Endothelial cell of umbilical vein (primary cell): Measurements from ENCODE around the gene ATP6V1D. TPM values are rescaled to one million over a fixed set of nuclear protein-coding genes. Genes with fewer than 3 reads are reported as not detected.

Experiments used
- BruUV-seq: library from RNA; stranded (reverse); fragments of 400-500 nt; replicated peaks from 2 replicates; lab custom pipeline; 2021; lab: Mats Ljungman, UMichigan
- CTCF ChIA-PET: fragments of 300-600, 350-600 bp; sonication (Branson Sonifier 250); formaldehyde crosslinking; loops from one replicate; lab custom pipeline; 2021; ENCODE audit warnings: antibody characterized with exemption, inconsistent platforms; lab: Charles Lee
- POLR2A ChIA-PET: fragments of 300-600, 350-600 bp; sonication (Branson Sonifier 250); formaldehyde crosslinking; loops from one replicate; lab custom pipeline; 2021; ENCODE audit warnings: antibody characterized with exemption, inconsistent platforms; lab: Charles Lee
- DNase-seq: peaks from one replicate; pipeline ENCODE4 v3.0.0-alpha.2; 2011; ENCODE audit warnings: low read depth, low spot score
- FAIRE-seq: peaks from 2 replicates; lab custom pipeline; 2011; peaks lifted over from hg19 to GRCh38; lab: Jason Lieb, UNC
- H2AFZ ChIP-seq: 2 replicates; pipeline ENCODE4 v1.6.0; 2012; ENCODE audit warnings: low read depth, low read length, control low read depth, inconsistent platforms
- H3K27ac ChIP-seq: 2 replicates; pipeline ENCODE4 v1.5.1; 2011; ENCODE audit warnings: low read depth, mild to moderate bottlenecking, control low read depth, low read length, moderate library complexity; ENCODE audit not compliant: insufficient read depth
- H3K27me3 ChIP-seq, 2 experiments: 2 replicates each; pipeline versions ENCODE4 v1.6.0 to v1.6.1; 2011; ENCODE audit warnings: low read length in 2 of 2, mixed read lengths in 1 of 2; ENCODE audit not compliant: control insufficient read depth in 2 of 2, insufficient read depth in 2 of 2
- H3K36me3 ChIP-seq, 2 experiments: 2 replicates in 1 of 2; 3 replicates in 1 of 2; pipeline ENCODE4 v1.5.1; 2011; ENCODE audit warnings: low read length in 2 of 2, mild to moderate bottlenecking in 1 of 2, moderate library complexity in 1 of 2; ENCODE audit not compliant: control insufficient read depth in 2 of 2, insufficient read depth in 2 of 2; ENCODE audit errors: extremely low read depth in 1 of 2
- H3K4me1 ChIP-seq: 3 replicates; pipeline ENCODE4 v1.5.1; 2011; ENCODE audit warnings: mild to moderate bottlenecking, low read length; ENCODE audit not compliant: control insufficient read depth, insufficient read depth; ENCODE audit errors: extremely low read depth
- H3K4me2 ChIP-seq: 2 replicates; pipeline ENCODE4 v1.6.1; 2011; ENCODE audit warnings: low read length, control low read depth, mixed read lengths; ENCODE audit not compliant: insufficient read depth
- H3K4me3 ChIP-seq, 3 experiments: fragments of 200-600 bp in 1 of 3; sonication (generic), shearing (Covaris generic) in 1 of 3; replicated peaks in 1 of 3; 2 replicates each; pipeline ENCODE4 v1.5.1; 2011 to 2016; ENCODE audit warnings: control low read depth in 3 of 3, low read length in 3 of 3, mild to moderate bottlenecking in 2 of 3, inconsistent platforms in 1 of 3, low read depth in 1 of 3, moderate library complexity in 1 of 3; ENCODE audit not compliant: insufficient read depth in 1 of 3
- H3K79me2 ChIP-seq: 2 replicates; pipeline ENCODE4 v1.6.0; 2012; ENCODE audit warnings: low read length, inconsistent platforms; ENCODE audit not compliant: control insufficient read depth, insufficient read depth
- H3K9ac ChIP-seq: replicated peaks from 2 replicates; pipeline ENCODE3; 2011; ENCODE audit warnings: low read length, control low read depth; ENCODE audit not compliant: insufficient read depth; ENCODE audit errors: extremely low read depth
- H3K9me1 ChIP-seq: replicated peaks from 3 replicates; pipeline ENCODE4 v1.6.0; 2011; ENCODE audit warnings: mild to moderate bottlenecking, low read length; ENCODE audit not compliant: control insufficient read depth, insufficient read depth; ENCODE audit errors: extremely low read depth
- H3K9me3 ChIP-seq: replicated peaks from 2 replicates; pipeline ENCODE4 v1.5.1; 2012; ENCODE audit warnings: low read length, inconsistent platforms; ENCODE audit not compliant: control insufficient read depth, insufficient read depth
- H4K20me1 ChIP-seq: replicated peaks from 2 replicates; pipeline ENCODE3; 2011; ENCODE audit warnings: mild to moderate bottlenecking, low read length; ENCODE audit not compliant: control insufficient read depth, insufficient read depth; ENCODE audit errors: extremely low read depth
- EZH2 ChIP-seq: IDR thresholded peaks from 2 replicates; pipeline ENCODE4 v1.6.1; 2012; ENCODE audit warnings: borderline replicate concordance, low read depth, mild to moderate bottlenecking, moderate library complexity, low read length, inconsistent platforms; ENCODE audit not compliant: severe bottlenecking
- FOS ChIP-seq: IDR thresholded peaks from 2 replicates; pipeline ENCODE4 v1.6.1; 2011; ENCODE audit warnings: mild to moderate bottlenecking, low read length, moderate library complexity, borderline replicate concordance; ENCODE audit not compliant: insufficient read depth
- GATA2 ChIP-seq: IDR thresholded peaks from 2 replicates; pipeline ENCODE4 v1.7.0; 2011; ENCODE audit warnings: low read depth, mild to moderate bottlenecking, moderate library complexity, mixed read lengths, low read length; ENCODE audit not compliant: insufficient read length, insufficient read depth
- JUN ChIP-seq: IDR thresholded peaks from 2 replicates; pipeline ENCODE4 v1.6.1; 2011; ENCODE audit warnings: borderline replicate concordance, low read depth; ENCODE audit not compliant: insufficient read length, insufficient read depth
- MYC ChIP-seq: IDR thresholded peaks from one replicate; pipeline ENCODE4 v1.6.1; 2011; ENCODE audit warnings: mild to moderate bottlenecking, low read depth, low read length
- POLR2A ChIP-seq: IDR thresholded peaks from 2 replicates; pipeline ENCODE4 v1.6.1; 2012; ENCODE audit warnings: low read depth, mild to moderate bottlenecking, control low read depth, low read length
- POLR2AphosphoS5 ChIP-seq: IDR thresholded peaks from 2 replicates; pipeline ENCODE4 v1.6.1; 2012; ENCODE audit warnings: low read depth, mild to moderate bottlenecking, control low read depth, low read length, moderate library complexity; ENCODE audit not compliant: insufficient read depth
- dilution Hi-C: fragments of 300-500 bp; cut with MboI; formaldehyde crosslinking; loops from one replicate; pipeline ENCODE4 v1.15.0; 2019; ENCODE audit warnings: low sequenced_read_pairs; ENCODE audit not compliant: extremely low pct_ligation_motif_present
- intact Hi-C: fragments of 100-400 bp; cut with micrococcal nuclease; formaldehyde crosslinking; loops from one replicate; pipeline ENCODE4 v1.10.0; 2022
- polyA plus RNA-seq, 4 experiments: library from polyadenylated mRNA; depleted of rRNA in 3 of 4; stranded (reverse) in 3 of 4; unstranded in 1 of 4; fragments of >200 nt; gene quantifications; 2 replicates each; pipeline versions ENCODE4 v1.2.1 to v1.2.3, GENCODE V29; 2011 to 2012; ENCODE audit warnings: missing spikeins in 1 of 4
- total RNA-seq: library from RNA; stranded (reverse); gene quantifications from 2 replicates; pipeline ENCODE4 v1.2.3, GENCODE V29; 2021
- TF ChIP-seq, protein P1 (sequence below): IDR thresholded peaks from 2 replicates; pipeline ENCODE4 v1.6.1; 2011; ENCODE audit not compliant: insufficient read depth, insufficient read length
- TF ChIP-seq, protein P2 (sequence below), 2 donors: IDR thresholded peaks; 1 replicate in 1 of 2; 2 replicates in 1 of 2; pipeline ENCODE4 v1.5.1; 2011; ENCODE audit warnings: low read length in 2 of 2, mild to moderate bottlenecking in 2 of 2, moderate library complexity in 2 of 2, control low read depth in 1 of 2, inconsistent platforms in 1 of 2, low read depth in 1 of 2; ENCODE audit not compliant: insufficient read depth in 1 of 2; ENCODE audit errors: extremely low read depth in 1 of 2

The ATP6V1D gene
- total and polyA plus RNA-seq, 2 donors (not counting 3 experiments of a cell fraction or from before 2014, with no cell fraction given): 28.6 to 63.1 TPM

DNA sequence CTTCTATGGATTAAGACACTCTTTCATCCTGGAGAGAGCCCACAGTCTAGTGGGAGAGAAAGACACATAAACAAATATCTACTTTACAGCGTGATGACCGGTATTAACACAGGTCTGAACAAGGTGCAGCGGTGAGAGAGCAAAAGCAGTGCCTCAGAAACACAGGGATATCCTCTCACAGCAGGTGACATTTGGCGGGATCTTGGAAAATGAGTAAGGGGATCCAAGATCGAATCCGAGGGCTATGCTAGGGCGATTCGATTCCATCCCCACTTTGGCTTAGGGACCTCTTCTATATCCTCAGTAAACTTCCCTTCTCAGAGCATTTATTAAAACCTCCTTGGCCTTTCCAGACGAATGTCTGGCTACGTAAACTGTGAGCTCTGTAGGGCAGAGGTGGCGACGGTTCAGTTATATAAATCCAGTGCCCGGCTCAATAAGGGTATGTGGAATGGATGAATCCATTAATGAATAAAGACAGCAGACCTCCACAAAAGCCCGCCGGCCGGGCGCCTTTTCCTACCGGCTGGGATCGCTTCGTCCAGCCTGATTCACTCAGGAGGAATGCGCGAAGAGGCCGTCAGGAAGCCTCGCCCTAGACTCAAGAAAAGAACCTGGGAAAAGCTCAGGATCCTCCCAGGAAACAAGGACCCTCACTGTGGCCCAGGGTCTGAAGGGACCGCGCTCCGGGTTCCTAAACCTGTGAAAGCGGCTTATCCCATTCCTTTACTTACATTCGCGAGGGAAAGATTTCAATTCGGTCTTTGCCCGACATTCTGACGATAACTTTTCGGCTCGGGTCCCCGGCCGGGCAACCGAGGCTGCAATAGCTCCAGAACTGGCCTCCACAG is 455 bp downstream of the ATP6V1D start:
- TF ChIP-seq POLR2AphosphoS5 (no peak), POLR2A (peak; percentile 86)
- peaks cover 92% of the 10 kb centered on the region for H3K79me2 ChIP-seq
- H3K9ac ChIP-seq: peak overlapping the region; percentile 99
- H3K4me1 ChIP-seq: peaks cover 35% of the 10 kb centered on the region
- H3K4me3 ChIP-seq: peak overlapping the region; percentile 75 to 83 (median 83)
- H3K36me3 ChIP-seq: peaks cover 0 to 2% of the 10 kb centered on the region in 2 experiments
- ChIA-PET POLR2A (interaction anchor here (0.9 kb wide), 1 partner anchor 336 kb away, joined by 4 read pairs; the partner anchor contains the start of gene RDH11), CTCF (interaction anchor here (0.7 to 2.1 kb wide), 34 partner anchors 8 to 851 kb away, joined by 3 to 19 read pairs (median 4); partner anchors contain the start of genes GPHN, RDH11 and ZFYVE26)
- FAIRE-seq: no peak
- H2AFZ ChIP-seq: peak overlapping the region; percentile 3
- no peaks in the 10 kb centered on the region for H4K20me1 ChIP-seq
- peak overlapping the region; percentile 96 for H3K27ac ChIP-seq
- BruUV-seq: TSS peak; percentile 56
- no peaks in the 10 kb centered on the region for H3K9me1 ChIP-seq
- no peaks in the 10 kb centered on the region for H3K9me3 ChIP-seq
- peak overlapping the region; percentile 88 for H3K4me2 ChIP-seq
- DNase-seq: no peak
- H3K27me3 ChIP-seq: no peaks in the 10 kb centered on the region
- intact Hi-C loops (loop anchor here (1.0 to 10.0 kb wide), 4 partner anchors 193 to 852 kb away; partner anchors contain the start of genes GPHN and RDH11), dilution Hi-C loops (no loop called here)

DNA sequence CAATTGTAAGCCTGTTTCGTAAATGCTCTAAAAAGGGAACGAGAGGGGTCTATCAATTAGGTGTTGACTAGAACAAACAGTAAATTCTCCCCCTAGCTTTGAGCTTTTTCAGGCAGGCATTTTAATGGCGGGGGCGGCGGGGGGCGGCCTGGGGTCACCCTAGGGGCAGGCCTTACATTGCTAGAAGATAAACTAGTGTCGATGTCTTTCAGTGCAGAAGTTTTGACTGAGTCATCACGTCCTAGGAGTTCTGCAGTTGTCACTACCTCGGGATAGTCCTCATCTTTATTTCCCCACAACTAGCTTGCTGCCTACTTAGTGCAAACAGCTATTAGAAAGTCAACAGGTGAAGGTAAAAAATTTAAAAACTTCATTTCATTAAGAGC is 1.6 kb downstream of the ATP6V1D start:
- Histone ChIP-seq H3K27ac (peak overlapping the region; percentile 96), H3K79me2 (peaks cover 91% of the 10 kb centered on the region), H3K9me1 (no peaks in the 10 kb centered on the region), H4K20me1 (no peaks in the 10 kb centered on the region), H3K27me3 (no peaks in the 10 kb centered on the region), H3K4me2 (peak overlapping the region; percentile 88), H3K9ac (peak overlapping the region; percentile 99), H3K9me3 (no peaks in the 10 kb centered on the region), H3K4me1 (peaks cover 34% of the 10 kb centered on the region), H3K36me3 (peaks cover 0 to 2% of the 10 kb centered on the region in 2 experiments), H3K4me3 (peak overlapping the region in 1 of 3 experiments; percentile 83), H2AFZ (no peak overlapping the region)
- BruUV-seq: no TSS peak
- TF ChIP-seq GATA2: no peak
- TF ChIP-seq, protein P1, sequence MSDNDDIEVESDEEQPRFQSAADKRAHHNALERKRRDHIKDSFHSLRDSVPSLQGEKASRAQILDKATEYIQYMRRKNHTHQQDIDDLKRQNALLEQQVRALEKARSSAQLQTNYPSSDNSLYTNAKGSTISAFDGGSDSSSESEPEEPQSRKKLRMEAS: no peak
- no peak for TF ChIP-seq POLR2A
- TF ChIP-seq POLR2AphosphoS5: no peak
- no peak for TF ChIP-seq JUN
- no peak for TF ChIP-seq FOS
- no peak for TF ChIP-seq MYC
- no peak for TF ChIP-seq EZH2
- TF ChIP-seq, protein P2, sequence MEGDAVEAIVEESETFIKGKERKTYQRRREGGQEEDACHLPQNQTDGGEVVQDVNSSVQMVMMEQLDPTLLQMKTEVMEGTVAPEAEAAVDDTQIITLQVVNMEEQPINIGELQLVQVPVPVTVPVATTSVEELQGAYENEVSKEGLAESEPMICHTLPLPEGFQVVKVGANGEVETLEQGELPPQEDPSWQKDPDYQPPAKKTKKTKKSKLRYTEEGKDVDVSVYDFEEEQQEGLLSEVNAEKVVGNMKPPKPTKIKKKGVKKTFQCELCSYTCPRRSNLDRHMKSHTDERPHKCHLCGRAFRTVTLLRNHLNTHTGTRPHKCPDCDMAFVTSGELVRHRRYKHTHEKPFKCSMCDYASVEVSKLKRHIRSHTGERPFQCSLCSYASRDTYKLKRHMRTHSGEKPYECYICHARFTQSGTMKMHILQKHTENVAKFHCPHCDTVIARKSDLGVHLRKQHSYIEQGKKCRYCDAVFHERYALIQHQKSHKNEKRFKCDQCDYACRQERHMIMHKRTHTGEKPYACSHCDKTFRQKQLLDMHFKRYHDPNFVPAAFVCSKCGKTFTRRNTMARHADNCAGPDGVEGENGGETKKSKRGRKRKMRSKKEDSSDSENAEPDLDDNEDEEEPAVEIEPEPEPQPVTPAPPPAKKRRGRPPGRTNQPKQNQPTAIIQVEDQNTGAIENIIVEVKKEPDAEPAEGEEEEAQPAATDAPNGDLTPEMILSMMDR (IDR thresholded peaks at IDR 0.05; ENCODE audit: extremely low read depth in 1 of 2, insufficient read depth in 1 of 2, low read depth in 1 of 2, low read length in 2 of 2): no peak
- intact Hi-C loops: loop anchor here (5.0 to 10.0 kb wide), 2 partner anchors 703 to 851 kb away; partner anchors contain the start of gene GPHN
- FAIRE-seq (no peak), DNase-seq (no peak)
- POLR2A ChIA-PET: no interaction called here
- dilution Hi-C loops: no loop called here
- CTCF ChIA-PET: no interaction called here
